SK-N-SH (cell line): ENCODE measurements around the gene FASTK. TPM values are rescaled to one million over a fixed set of nuclear protein-coding genes. Genes with fewer than 3 reads are reported as not detected.

Experiments used
- CHD2 ChIP-seq: fragments of 150-350 bp; IDR thresholded peaks from 2 replicates; pipeline ENCODE4 v1.6.1; 2018; ENCODE audit warnings: low read length; ENCODE audit not compliant: partially characterized antibody
- EP300 ChIP-seq, 2 experiments: IDR thresholded peaks; 2 replicates each; pipeline versions ENCODE4 v1.4.0 to v1.6.1; 2012; ENCODE audit warnings: borderline replicate concordance in 1 of 2, low read depth in 1 of 2, low read length in 1 of 2
- FOSL2 ChIP-seq: IDR thresholded peaks from 2 replicates; pipeline ENCODE4 v1.4.0; 2012; ENCODE audit warnings: low read depth, mild to moderate bottlenecking, moderate library complexity, borderline replicate concordance
- GABPA ChIP-seq: IDR thresholded peaks from 2 replicates; pipeline ENCODE4 v1.4.0; 2012; ENCODE audit warnings: low read depth, mild to moderate bottlenecking
- JUND ChIP-seq: IDR thresholded peaks from 2 replicates; pipeline ENCODE4 v1.4.0; 2012
- MAX ChIP-seq: IDR thresholded peaks from 2 replicates; pipeline ENCODE4 v1.4.0; 2012; ENCODE audit warnings: low read depth
- MXI1 ChIP-seq: IDR thresholded peaks from 2 replicates; pipeline ENCODE4 v1.6.1; 2012; ENCODE audit warnings: mild to moderate bottlenecking, low read depth, low read length, improper control_type of control experiment
- NFIC ChIP-seq: IDR thresholded peaks from 2 replicates; pipeline ENCODE4 v1.4.0; 2012; ENCODE audit warnings: borderline replicate concordance
- NRF1 ChIP-seq: IDR thresholded peaks from 2 replicates; pipeline ENCODE4 v1.6.1; 2012; ENCODE audit warnings: low read depth, mild to moderate bottlenecking, low read length
- PBX3 ChIP-seq: IDR thresholded peaks from 2 replicates; pipeline ENCODE4; 2012
- RAD21 ChIP-seq: IDR thresholded peaks from 2 replicates; pipeline ENCODE4 v1.6.1; 2012; ENCODE audit warnings: mild to moderate bottlenecking, low read length
- RCOR1 ChIP-seq: fragments of 150-350 bp; IDR thresholded peaks from 2 replicates; pipeline ENCODE4 v1.6.1; 2017; ENCODE audit warnings: antibody characterized with exemption, low read length
- RFX5 ChIP-seq: IDR thresholded peaks from 2 replicates; pipeline ENCODE4 v1.6.1; 2012; ENCODE audit warnings: mild to moderate bottlenecking, improper control_type of control experiment, low read length
- RXRA ChIP-seq: IDR thresholded peaks from 2 replicates; pipeline ENCODE4 v1.4.0; 2012; ENCODE audit warnings: low read depth, mild to moderate bottlenecking, borderline replicate concordance
- SMC3 ChIP-seq: IDR thresholded peaks from 2 replicates; pipeline ENCODE4 v1.6.1; 2012; ENCODE audit warnings: low read depth, low read length, improper control_type of control experiment
- TAF1 ChIP-seq: IDR thresholded peaks from 2 replicates; pipeline ENCODE4 v1.6.1; 2012; ENCODE audit warnings: low read depth, mild to moderate bottlenecking, low read length, moderate library complexity, borderline replicate concordance
- TCF12 ChIP-seq: IDR thresholded peaks from 2 replicates; pipeline ENCODE4 v1.4.0; 2012
- YY1 ChIP-seq: IDR thresholded peaks from 2 replicates; pipeline ENCODE4 v1.4.0; 2012; ENCODE audit warnings: low read depth, mild to moderate bottlenecking
- ZBTB33 ChIP-seq: IDR thresholded peaks from 2 replicates; pipeline ENCODE4 v1.4.0; 2012; ENCODE audit warnings: low read depth, borderline replicate concordance
- polyA plus RNA-seq, 3 experiments: library from polyadenylated mRNA; depleted of rRNA; stranded (reverse); fragments of >200 nt; gene quantifications; 2 replicates each; pipeline ENCODE4 v1.2.3, GENCODE V29; 2012
- TF ChIP-seq, protein P1 (sequence below): fragments of 150-350 bp; IDR thresholded peaks from 2 replicates; pipeline ENCODE4 v1.6.1; 2016; ENCODE audit warnings: mild to moderate bottlenecking, low read depth, low read length

The FASTK gene
- polyA plus RNA-seq, 1 of the 3 experiments (the other 2 are of a cell fraction), result 125 TPM

GRCh38 chr7:151038951-151039849 lies 41.4 kb downstream of the FASTK start (continued):
- TF ChIP-seq MAX (peak; percentile 85; the same call in 1 of the 2 replicates), YY1 (0 out of 2 replicates have a peak, but pooled peaks have one; percentile 7), JUND (peak; percentile 83), NFIC (peak; percentile 99), NRF1 (no peak), TCF12 (peak; percentile 92), TAF1 (no peak), MXI1 (no peak), RAD21 (peak; percentile 23; the same call in 1 of the 2 replicates), ZBTB33 (peak; percentile 66; the same call in 1 of the 2 replicates), RXRA (peak; percentile 93; the same call in 1 of the 2 replicates), EP300 (IDR thresholded peaks at IDR 0.05; ENCODE audit: borderline replicate concordance in 1 of 2, low read depth in 1 of 2, low read length in 1 of 2) (peak in 1 of 2 experiments; percentile 77; a peak in 1 of 4 replicates), CHD2 (peak; percentile 12), GABPA (no peak), SMC3 (no peak), RCOR1 (peak; percentile 48), RFX5 (no peak; the same call in 1 of the 2 replicates), PBX3 (no peak; the same call in none of the 2 replicates), FOSL2 (peak; percentile 82)
- TF ChIP-seq, protein P1, sequence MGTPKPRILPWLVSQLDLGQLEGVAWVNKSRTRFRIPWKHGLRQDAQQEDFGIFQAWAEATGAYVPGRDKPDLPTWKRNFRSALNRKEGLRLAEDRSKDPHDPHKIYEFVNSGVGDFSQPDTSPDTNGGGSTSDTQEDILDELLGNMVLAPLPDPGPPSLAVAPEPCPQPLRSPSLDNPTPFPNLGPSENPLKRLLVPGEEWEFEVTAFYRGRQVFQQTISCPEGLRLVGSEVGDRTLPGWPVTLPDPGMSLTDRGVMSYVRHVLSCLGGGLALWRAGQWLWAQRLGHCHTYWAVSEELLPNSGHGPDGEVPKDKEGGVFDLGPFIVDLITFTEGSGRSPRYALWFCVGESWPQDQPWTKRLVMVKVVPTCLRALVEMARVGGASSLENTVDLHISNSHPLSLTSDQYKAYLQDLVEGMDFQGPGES, result no peak
